GM12872 (cell line): Measurements from ENCODE around the gene PLEKHG2.

ENCODE experiments used
- CTCF ChIP-seq: IDR thresholded peaks from 3 replicates; pipeline ENCODE4 v1.5.1; 2011; ENCODE audit warnings: low read depth, mild to moderate bottlenecking, low read length, moderate library complexity; ENCODE audit not compliant: insufficient read depth

The PLEKHG2 gene

GRCh38 chr19:39400061-39400460 lies 12.4 kb upstream of the PLEKHG2 start:
- TF ChIP-seq CTCF: no peak

GRCh38 chr19:39401070-39401548 lies 11.4 kb upstream of the PLEKHG2 start:
- no peak for TF ChIP-seq CTCF

- TF ChIP-seq CTCF: no peak
Measured at GRCh38 chr19:39401549-39402345, 10.7 kb upstream of the PLEKHG2 start.

GRCh38 chr19:39402346-39403300 lies 9.8 kb upstream of the PLEKHG2 start:
- TF ChIP-seq CTCF: no peak

GRCh38 chr19:39403331-39404312 lies 8.8 kb upstream of the PLEKHG2 start:
- TF ChIP-seq CTCF: no peak

- TF ChIP-seq CTCF: no peak
Measured at GRCh38 chr19:39405261-39405957, 7.1 kb upstream of the PLEKHG2 start.
